Ovary (tissue), 9 donors: Measurements from ENCODE around the gene CXCL16. TPM values are rescaled to one million over a fixed set of nuclear protein-coding genes. Genes with fewer than 3 reads are reported as not detected.

ENCODE experiments used
- DNase-seq, 5 donors: peaks; one replicate each; pipeline ENCODE4 v3.0.0-alpha.2; 2019 to 2020
- H3K27ac ChIP-seq, 2 donors: fragments of 200-600 bp; one replicate each; pipeline versions ENCODE4 v1.5.1 to v1.8.0; 2019 to 2022
- H3K27me3 ChIP-seq: fragments of 200-600 bp; one replicate; pipeline ENCODE4 v1.8.0; 2022
- H3K36me3 ChIP-seq: fragments of 200-600 bp; sonication (generic); one replicate; pipeline ENCODE4 v1.5.1; 2019
- H3K4me1 ChIP-seq: one replicate; pipeline ENCODE4 v1.8.1; 2013; ENCODE audit warnings: mild to moderate bottlenecking, moderate library complexity; ENCODE audit not compliant: insufficient read depth
- H3K4me3 ChIP-seq: fragments of 200-600 bp; sonication (generic); one replicate; pipeline ENCODE4 v1.5.1; 2017
- H3K9me3 ChIP-seq, 2 donors: fragments of 200-600 bp in 1 of 2; sonication (generic) in 1 of 2; one replicate each; pipeline versions ENCODE4 v1.5.1 to v1.8.1; 2013 to 2019; ENCODE audit warnings: mild to moderate bottlenecking in 1 of 2, moderate library complexity in 1 of 2
- EP300 ChIP-seq: sonication (generic); formaldehyde crosslinking; IDR thresholded peaks from one replicate; pipeline ENCODE4 v1.6.1; 2017; ENCODE audit warnings: antibody characterized with exemption
- POLR2A ChIP-seq: fragments of 450-650 bp; IDR thresholded peaks from one replicate; pipeline ENCODE4 v1.6.1; 2017; ENCODE audit warnings: antibody characterized with exemption, mild to moderate bottlenecking, moderate library complexity
- WGBS, 3 donors: extraction: QIAGEN DNeasy Blood & Tissue Kit in 1 of 3; methylation state at CpG; one replicate each; pipeline versions ENCODE4 v1.1.5 to v1.1.7; 2013 to 2017; 5-methylcytosine and 5-hydroxymethylcytosine counted together
- intact Hi-C, 4 donors: fragments of 100-400 bp; cut with DNase I; formaldehyde crosslinking; loops; one replicate each; pipeline versions ENCODE4 v1.11.0 to v1.15.1; 2022 to 2023
- polyA plus RNA-seq, 2 donors: library from polyadenylated mRNA; stranded (reverse); fragments of 200-250 nt in 1 of 2; fragments of 350-450 nt in 1 of 2; fragmentation: Illumina TruSeq in 1 of 2; extraction: RNeasy Lipid Tissue Mini Kit (QIAGEN cat#74804) in 1 of 2; gene quantifications; one replicate each; pipeline ENCODE4 v1.2.3, GENCODE V29; 2013 to 2014
- total RNA-seq, 7 donors: library from RNA; depleted of rRNA in 2 of 7; stranded (reverse); fragments of >200 nt in 2 of 7; fragmentation: NEBNext Ultra II Directional in 3 of 7; extraction: Animal tissue kit (Norgen Biotek cat#: 25700) in 3 of 7; gene quantifications; one replicate each; pipeline versions ENCODE4 v1.1.0 to v1.2.4, GENCODE V29; 2016 to 2023
- TF ChIP-seq, protein P1 (sequence below), 3 donors: fragments of 450-650 bp in 2 of 3; fragments of 200-600 bp in 1 of 3; IDR thresholded peaks; one replicate each; pipeline versions ENCODE4 v1.5.1 to v1.8.0; 2016 to 2022; ENCODE audit warnings: antibody characterized with exemption in 3 of 3, mild to moderate bottlenecking in 1 of 3
- donor health status: DM: no; HTN: no; CAD: no; lungs with moderate emphysema.
- donor health status: DM: no; HTN: no; CAD: no.
- donor health status: Bipolar disorder and iron deficiency.
- donor health status: DM: yes; HTN: yes; CAD: no.
- donor health status: DM: no; HTN: no; CAD: no.
- donor health status: DM: yes; HTN: yes; CAD: no.

CXCL16 gene
- total and polyA plus RNA-seq, 9 donors, result 5.8 to 41.6 (median 16.8) TPM

GRCh38 chr17:4743898-4744297 is 4.2 kb upstream of the CXCL16 start:
- 80 to 89% (median 83%) methylated on average over 9 of the region's 9 CpGs for WGBS, 3 donors

DNA sequence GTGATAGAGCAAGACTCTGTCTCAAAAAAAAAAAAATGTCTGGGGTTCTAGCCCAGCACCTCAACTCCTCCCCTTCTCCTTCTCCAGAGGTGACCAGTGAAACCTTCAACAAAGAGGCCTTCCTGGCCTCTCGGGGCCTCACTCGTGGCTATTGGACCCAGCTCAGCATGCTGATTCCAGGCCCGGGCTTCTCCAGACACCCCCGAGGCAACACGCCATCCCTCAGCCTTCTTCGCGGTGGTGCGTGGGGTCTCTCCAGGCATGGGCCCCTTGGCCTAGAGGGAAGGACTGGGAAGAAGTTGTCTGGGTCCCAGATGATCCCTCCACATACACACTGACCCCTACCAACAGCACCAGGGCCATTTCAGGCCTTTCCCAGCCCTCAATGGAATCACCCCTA is 3.5 kb upstream of the CXCL16 start:
- 91 to 96% (median 94%) methylated on average over 8 of the region's 8 CpGs for WGBS, 3 donors
- TF ChIP-seq POLR2A (no peak), EP300 (no peak)
- TF ChIP-seq, protein P1, sequence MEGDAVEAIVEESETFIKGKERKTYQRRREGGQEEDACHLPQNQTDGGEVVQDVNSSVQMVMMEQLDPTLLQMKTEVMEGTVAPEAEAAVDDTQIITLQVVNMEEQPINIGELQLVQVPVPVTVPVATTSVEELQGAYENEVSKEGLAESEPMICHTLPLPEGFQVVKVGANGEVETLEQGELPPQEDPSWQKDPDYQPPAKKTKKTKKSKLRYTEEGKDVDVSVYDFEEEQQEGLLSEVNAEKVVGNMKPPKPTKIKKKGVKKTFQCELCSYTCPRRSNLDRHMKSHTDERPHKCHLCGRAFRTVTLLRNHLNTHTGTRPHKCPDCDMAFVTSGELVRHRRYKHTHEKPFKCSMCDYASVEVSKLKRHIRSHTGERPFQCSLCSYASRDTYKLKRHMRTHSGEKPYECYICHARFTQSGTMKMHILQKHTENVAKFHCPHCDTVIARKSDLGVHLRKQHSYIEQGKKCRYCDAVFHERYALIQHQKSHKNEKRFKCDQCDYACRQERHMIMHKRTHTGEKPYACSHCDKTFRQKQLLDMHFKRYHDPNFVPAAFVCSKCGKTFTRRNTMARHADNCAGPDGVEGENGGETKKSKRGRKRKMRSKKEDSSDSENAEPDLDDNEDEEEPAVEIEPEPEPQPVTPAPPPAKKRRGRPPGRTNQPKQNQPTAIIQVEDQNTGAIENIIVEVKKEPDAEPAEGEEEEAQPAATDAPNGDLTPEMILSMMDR (IDR thresholded peaks at IDR 0.05), result no peak

More at GRCh38 chr17:4743898-4744297, 4.2 kb upstream of the CXCL16 start:
- Histone ChIP-seq H3K27me3 (no peaks in the 10 kb centered on the region), H3K4me1 (peaks cover 2% of the 10 kb centered on the region), H3K4me3 (no peak overlapping the region), H3K9me3 (no peaks in the 10 kb centered on the region), H3K27ac (no peak overlapping the region), H3K36me3 (no peaks in the 10 kb centered on the region)
- intact Hi-C loops, result no loop called here
- DNase-seq, result no peak
- TF ChIP-seq, protein P1 (IDR thresholded peaks at IDR 0.05), result no peak
- TF ChIP-seq EP300 (no peak), POLR2A (no peak)

GRCh38 chr17:4742629-4743028 is 2.9 kb upstream of the CXCL16 start:
- DNase-seq, result no peak
- peaks cover 5% of the 10 kb centered on the region for H3K4me1 ChIP-seq
- WGBS, 3 donors, result 78 to 86% (median 84%) methylated on average over 9 to 10 of the region's 10 CpGs
- H3K27ac ChIP-seq, result no peak overlapping the region
- TF ChIP-seq EP300, result no peak
- no peak for TF ChIP-seq POLR2A
- TF ChIP-seq, protein P1 (IDR thresholded peaks at IDR 0.05), result no peak
- H3K9me3 ChIP-seq, result no peaks in the 10 kb centered on the region
- no peaks in the 10 kb centered on the region for H3K27me3 ChIP-seq
- intact Hi-C loops, result no loop called here
- H3K36me3 ChIP-seq, result no peaks in the 10 kb centered on the region
- H3K4me3 ChIP-seq, result no peak overlapping the region

More for the DNA sequence above, 3.5 kb upstream of the CXCL16 start:
- Histone ChIP-seq H3K36me3 (no peaks in the 10 kb centered on the region), H3K27ac (no peak overlapping the region), H3K4me1 (peaks cover 5% of the 10 kb centered on the region), H3K27me3 (no peaks in the 10 kb centered on the region), H3K4me3 (no peak overlapping the region), H3K9me3 (no peaks in the 10 kb centered on the region)
- intact Hi-C loops, result no loop called here
- no peak for DNase-seq

DNA sequence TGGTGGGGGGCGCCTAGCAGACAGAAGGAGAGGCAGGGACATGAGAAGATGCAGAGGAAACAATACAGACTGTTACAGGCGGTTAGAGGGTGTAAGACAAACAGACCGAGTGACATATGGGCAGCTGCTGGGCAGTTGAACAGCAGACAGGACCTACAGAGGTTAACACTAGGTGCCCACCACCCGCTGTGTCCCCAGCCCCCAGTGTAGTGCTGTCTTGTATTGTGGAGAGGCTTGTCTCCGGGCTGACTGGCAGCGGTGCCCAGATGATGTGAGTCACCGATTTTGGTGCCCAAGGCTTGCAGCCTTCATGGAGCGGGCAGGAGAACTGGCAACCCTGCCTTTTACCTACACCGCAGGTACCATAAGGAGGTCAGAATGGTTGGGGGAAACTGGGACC is 2.4 kb upstream of the CXCL16 start:
- H3K27me3 ChIP-seq, result no peaks in the 10 kb centered on the region
- no peak overlapping the region for H3K27ac ChIP-seq
- H3K36me3 ChIP-seq, result no peaks in the 10 kb centered on the region
- H3K4me3 ChIP-seq, result no peak overlapping the region
- no peak for DNase-seq
- intact Hi-C loops, result no loop called here
- peaks cover 5% of the 10 kb centered on the region for H3K4me1 ChIP-seq
- H3K9me3 ChIP-seq, result no peaks in the 10 kb centered on the region
- WGBS, 3 donors, result 90 to 92% (median 90%) methylated on average over 9 of the region's 9 CpGs
- TF ChIP-seq EP300 (no peak), POLR2A (no peak)
- TF ChIP-seq, protein P1 (IDR thresholded peaks at IDR 0.05), result no peak
